Hippocampal formation (tissue), 2 donors: ENCODE measurements around the gene NOD2.

Experiments used
- DNase-seq, 2 donors: peaks; one replicate each; lab custom pipeline; 2025; lab: John Stamatoyannopoulos, UW

Gene NOD2

DNA sequence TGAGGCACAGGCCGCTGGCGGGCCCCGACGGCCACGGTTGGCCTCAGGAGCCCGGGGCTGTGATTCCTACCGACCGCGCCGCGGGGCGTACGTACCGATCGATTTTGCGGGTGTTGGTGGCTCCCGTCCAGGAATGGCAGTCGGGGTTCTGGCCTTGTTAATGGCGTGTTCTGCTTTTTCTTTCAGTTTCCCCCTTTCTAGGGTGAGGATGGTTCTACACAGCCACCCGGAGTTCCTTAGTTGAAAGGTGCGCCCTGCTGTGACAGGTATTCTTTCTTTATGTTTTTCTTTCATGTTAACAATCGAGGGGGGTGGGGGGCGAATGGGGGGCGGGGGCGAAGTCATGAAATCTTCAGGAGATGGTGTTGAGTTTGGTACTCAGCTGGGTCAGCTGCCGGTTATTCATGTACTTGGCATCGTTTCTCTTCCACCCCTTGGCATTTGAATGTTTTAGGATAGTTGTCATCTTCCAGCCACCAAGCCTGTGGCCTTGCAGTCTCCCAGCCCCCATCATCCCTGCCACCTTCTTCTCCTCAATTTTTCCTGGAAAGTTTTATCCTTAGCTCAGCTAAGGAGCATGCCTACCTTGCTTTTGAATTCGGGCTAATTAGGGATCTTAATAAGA is 49.3 kb downstream of the NOD2 start:
- no peak for DNase-seq

DNA sequence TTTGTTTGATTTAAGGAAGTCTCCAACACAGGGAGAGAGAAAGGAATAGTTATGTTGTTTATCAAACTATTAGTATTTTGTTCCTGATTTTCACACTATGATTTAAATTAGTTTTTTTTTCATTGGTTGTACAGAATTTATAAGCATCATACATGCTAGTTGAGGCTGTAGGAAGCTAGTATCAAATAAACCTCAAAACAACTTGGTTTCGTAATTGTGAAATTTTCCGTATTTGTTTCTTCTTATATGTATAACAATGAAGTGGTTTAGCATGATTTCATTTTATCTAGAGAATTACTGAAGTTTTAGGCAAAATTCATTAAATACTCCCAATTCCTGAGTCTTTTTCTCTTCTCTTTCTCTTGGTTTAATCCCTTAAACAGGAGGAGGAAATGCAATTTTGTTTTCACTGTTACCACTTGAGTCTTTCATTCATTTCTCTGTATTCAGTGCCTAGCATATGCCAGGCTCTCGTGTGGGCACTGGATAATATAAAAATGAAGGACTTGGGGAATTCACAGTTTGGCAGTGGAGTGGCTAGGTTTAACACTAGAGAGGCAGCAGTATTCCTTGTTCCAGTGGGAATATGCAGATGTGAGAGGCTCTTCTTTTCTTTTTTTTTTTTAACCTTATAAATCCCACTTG is 50.3 kb downstream of the NOD2 start:
- no peak for DNase-seq

DNA sequence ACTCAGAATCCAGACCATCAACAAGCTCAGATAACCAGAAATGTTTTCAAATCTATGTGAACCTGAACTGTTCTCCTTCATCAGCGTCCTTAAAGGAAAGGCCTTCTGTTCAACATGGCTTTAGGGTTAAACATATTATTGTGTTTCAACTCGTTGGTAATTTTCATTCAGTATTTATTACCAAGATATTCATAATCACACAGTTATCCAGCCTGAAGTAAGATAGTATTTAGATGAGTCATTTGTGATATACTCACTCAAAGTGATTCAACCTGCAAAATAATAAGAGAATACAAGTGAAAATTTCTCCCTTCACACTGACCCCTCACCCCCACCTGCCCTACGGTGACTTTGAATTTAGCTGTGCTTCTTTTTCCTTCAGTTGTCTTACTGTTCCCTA is 51.5 kb downstream of the NOD2 start:
- no peak for DNase-seq

- DNase-seq, result no peak
Measured at GRCh38 chr16:50745940-50746339, 52.5 kb downstream of the NOD2 start.

- peak in 1 of 2 donors; percentile 56 for DNase-seq
Measured at GRCh38 chr16:50747207-50747956, 54.0 kb downstream of the NOD2 start.

DNA sequence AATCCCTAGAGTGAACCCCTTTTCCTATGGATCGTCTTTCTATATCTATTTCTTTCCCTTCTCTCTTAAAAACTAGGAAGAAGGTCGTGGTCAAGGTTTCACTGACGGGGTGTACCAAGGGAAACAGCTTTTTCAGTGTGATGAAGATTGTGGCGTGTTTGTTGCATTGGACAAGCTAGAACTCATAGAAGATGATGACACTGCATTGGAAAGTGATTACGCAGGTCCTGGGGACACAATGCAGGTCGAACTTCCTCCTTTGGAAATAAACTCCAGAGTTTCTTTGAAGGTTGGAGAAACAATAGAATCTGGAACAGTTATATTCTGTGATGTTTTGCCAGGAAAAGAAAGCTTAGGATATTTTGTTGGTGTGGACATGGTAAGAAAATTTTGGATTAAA is 58.1 kb downstream of the NOD2 start:
- DNase-seq, result no peak

GRCh38 chr16:50752471-50753235 is 59.2 kb downstream of the NOD2 start:
- DNase-seq, result no peak

- DNase-seq, result no peak
Measured at GRCh38 chr16:50756473-50756872, 63.1 kb downstream of the NOD2 start.

- no peak for DNase-seq
Measured at GRCh38 chr16:50761267-50761666, 67.9 kb downstream of the NOD2 start.

DNA sequence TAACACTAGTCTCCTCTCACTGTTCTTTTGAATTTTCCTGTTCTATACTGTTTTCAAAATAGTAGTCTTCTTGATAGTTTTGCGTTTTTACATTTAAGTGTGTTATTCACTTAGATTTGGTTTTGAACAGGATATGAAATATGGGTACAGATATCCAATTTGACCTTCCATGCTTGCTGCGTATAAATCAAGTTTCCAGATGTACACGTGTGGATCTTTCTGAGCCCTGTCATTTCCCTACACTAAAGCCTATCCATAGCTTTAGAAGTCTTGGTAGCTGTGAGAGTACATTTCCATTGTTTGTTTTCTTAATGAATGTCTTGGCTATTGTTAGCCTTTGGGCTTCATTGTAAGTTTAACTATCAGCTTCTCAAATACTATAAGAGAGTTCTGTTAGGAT is 68.8 kb downstream of the NOD2 start:
- no peak for DNase-seq

GRCh38 chr16:50763211-50763610 is 69.8 kb downstream of the NOD2 start:
- DNase-seq, result no peak

DNA sequence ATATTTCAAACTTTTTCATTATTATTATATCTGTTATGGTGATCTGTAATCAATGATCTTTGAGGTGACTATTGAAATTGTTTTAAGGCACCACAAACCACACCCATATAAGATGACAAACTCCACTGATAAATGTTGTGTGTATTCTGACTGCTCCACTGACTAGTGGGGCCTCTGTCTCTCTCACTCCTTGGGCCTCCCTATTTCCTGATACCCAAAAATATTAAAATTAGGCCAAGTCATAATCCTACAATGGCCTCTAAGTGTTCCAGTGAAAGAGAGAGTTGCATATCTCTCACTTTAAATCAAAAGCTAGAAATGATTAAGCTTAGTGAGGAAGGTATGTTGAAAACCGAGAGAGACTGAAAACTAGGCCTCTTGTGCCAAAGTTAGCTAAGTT is 71.9 kb downstream of the NOD2 start:
- DNase-seq, result no peak

DNA sequence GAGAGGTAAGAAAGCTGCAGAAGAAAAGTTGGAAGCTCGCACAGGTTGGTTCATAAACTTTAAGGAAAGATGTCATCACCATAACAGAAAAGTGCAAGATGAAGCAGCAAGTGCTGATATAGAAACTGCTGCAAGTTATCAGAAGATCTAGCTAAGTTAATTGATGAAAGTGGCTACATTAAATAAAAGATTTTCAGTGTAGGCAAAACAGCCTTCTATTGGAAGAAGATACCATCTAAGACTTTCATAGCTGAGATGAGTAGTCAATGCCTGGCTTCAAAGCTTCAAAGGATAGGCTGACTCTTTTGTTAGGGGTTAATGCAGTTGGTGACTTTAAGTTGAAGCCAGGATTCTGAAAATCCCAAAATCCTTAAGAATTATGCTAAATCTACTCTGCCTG is 72.5 kb downstream of the NOD2 start:
- DNase-seq, result no peak

DNA sequence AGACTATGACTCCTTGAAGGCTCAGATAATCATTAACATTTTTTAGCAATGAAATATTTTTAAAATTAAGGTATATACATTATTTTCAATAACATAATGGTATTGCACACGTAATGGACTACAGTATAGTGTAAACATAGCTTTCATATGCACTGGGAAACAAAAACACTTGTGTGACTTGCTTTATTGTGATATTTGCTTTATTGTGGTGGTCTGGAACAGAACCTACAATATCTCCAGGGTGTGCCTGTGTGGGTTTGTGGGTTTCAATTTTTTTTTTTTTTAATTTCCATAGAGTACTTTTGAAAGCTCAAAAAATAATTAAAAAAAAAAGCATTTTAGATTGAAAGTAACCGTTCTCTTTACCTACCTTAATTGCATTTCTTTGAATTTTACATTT is 73.8 kb downstream of the NOD2 start:
- no peak for DNase-seq

DNA sequence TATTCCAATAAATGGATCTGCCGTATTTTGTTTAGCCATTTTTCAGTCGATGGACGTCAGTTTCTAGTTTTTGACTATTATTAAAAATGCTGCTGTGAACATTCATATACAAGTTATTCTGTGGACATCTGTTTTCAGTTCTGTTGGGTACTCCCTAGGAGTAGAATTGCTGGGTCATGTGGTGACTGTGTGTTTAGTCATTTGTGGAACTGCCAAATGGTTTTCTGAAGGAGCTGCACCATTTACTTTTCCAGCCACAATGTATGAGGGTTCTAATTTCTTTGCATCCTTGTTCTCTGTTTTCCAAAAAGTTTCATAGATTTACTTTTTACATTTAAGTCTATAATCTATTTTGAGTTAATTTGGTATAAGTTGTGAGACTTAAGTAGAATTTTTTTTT is 78.0 kb downstream of the NOD2 start:
- DNase-seq, result no peak

GRCh38 chr16:50774405-50774804 is 81.0 kb downstream of the NOD2 start:
- no peak for DNase-seq

DNA sequence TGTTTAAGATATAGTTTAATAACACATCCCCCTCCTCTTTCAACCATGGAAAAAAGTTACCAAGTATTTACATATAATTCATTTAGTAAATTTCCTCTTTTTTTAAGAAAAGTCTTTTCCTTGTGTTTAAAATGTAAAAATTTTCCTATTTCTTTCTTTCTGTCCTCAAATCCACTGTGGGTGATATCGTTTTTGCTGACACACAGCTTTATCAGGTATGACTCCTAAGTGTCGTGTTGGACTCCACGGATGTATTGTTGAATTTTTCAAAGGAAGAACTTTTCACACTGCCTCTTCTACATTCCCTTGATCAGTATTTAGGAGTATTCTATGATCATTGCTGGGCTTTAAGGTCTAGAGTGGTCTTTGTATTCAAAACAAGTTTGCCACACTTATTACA is 81.6 kb downstream of the NOD2 start:
- DNase-seq, result no peak

DNA sequence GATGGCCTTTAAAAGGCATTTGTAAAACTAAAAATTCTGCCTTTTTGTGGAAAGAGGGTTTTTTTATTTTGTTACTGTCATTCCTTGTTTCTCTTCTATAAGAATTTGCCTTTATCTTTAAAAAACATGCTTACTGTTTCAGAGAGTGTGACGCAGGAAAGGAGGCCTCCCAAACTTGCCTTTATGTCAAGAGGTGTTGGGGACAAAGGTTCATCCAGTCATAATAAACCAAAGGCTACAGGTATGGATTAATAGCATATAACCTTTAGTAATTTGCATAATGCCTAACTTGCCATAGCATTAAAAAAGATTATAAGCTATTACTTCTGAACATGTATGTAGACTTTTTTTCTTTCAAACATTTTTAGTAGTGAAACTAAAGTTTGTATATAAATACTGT is 82.6 kb downstream of the NOD2 start:
- DNase-seq, result no peak

- no peak for DNase-seq
Measured at GRCh38 chr16:50778284-50779163, 85.1 kb downstream of the NOD2 start.

- no peak for DNase-seq
Measured at GRCh38 chr16:50781043-50781442, 87.6 kb downstream of the NOD2 start.

DNA sequence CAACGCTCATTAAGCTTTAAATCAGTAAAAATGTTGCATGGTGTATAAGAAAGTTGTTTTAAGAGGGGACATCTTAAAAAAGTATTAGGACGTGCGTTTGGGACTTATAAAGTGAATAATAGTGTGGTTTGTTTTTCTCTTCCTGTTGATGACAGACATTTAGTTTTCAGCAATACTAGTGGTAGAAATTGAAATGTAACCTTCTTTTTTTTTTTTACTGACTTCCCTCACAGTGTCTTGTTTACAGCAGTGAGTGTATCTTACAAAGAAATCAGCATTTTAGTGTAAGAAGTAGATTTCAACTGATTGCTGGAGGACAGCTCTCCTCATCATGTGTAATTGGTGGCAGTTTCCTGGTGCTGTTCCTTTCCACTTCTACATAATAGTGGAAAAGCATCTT is 88.1 kb downstream of the NOD2 start:
- DNase-seq, result no peak
